H9 (cell line): ENCODE results near the gene LITAF. TPM values are rescaled to one million over a fixed set of nuclear protein-coding genes. Genes with fewer than 3 reads are reported as not detected.
"Not testable (repeated sequence)": the region's sequence is repeated elsewhere in the genome, so short reads cannot be mapped to it uniquely, and the experiment has no call there.

ENCODE experiments used
- DNase-seq: peaks from one replicate; pipeline ENCODE4 v3.0.0-alpha.2; 2017
- H2AFZ ChIP-seq: one replicate; pipeline ENCODE4 v1.6.1; 2013; ENCODE audit warnings: mild to moderate bottlenecking, low read length, control low read depth, moderate library complexity
- H2AK5ac ChIP-seq: 2 replicates; pipeline ENCODE4 v1.6.1; 2013; ENCODE audit warnings: low read length, control low read depth, mixed read lengths; ENCODE audit not compliant: insufficient read length
- H2BK120ac ChIP-seq: one replicate; pipeline ENCODE4 v1.6.1; 2013; ENCODE audit warnings: low read depth, mild to moderate bottlenecking, low read length, control low read depth, inconsistent platforms; ENCODE audit not compliant: poor library complexity, severe bottlenecking
- H2BK12ac ChIP-seq: 2 replicates; pipeline ENCODE4 v1.6.1; 2013; ENCODE audit warnings: low read length, control low read depth, mixed read lengths, low read depth; ENCODE audit not compliant: insufficient read length
- H2BK15ac ChIP-seq: 2 replicates; pipeline ENCODE4 v1.6.1; 2013; ENCODE audit warnings: low read depth, low read length, control low read depth
- H2BK20ac ChIP-seq: one replicate; pipeline ENCODE4 v1.6.1; 2013; ENCODE audit warnings: low read depth, mild to moderate bottlenecking, low read length, control low read depth, inconsistent platforms; ENCODE audit not compliant: poor library complexity, severe bottlenecking
- H2BK5ac ChIP-seq: 2 replicates; pipeline ENCODE4 v1.6.1; 2013; ENCODE audit warnings: low read length, control low read depth, mixed read lengths; ENCODE audit not compliant: insufficient read length
- H3K14ac ChIP-seq: 2 replicates; pipeline ENCODE4 v1.6.1; 2013; ENCODE audit warnings: low read length, control low read depth; ENCODE audit not compliant: insufficient read depth
- H3K18ac ChIP-seq: 2 replicates; pipeline ENCODE4 v1.6.1; 2013; ENCODE audit warnings: low read depth, mild to moderate bottlenecking, mixed read lengths, low read length, control low read depth; ENCODE audit not compliant: insufficient read length
- H3K23ac ChIP-seq: 2 replicates; pipeline ENCODE4 v1.6.1; 2013; ENCODE audit warnings: low read length, control low read depth, mixed read lengths, low read depth; ENCODE audit not compliant: insufficient read length
- H3K23me2 ChIP-seq: 2 replicates; pipeline ENCODE4 v1.6.1; 2013; ENCODE audit warnings: low read depth, mild to moderate bottlenecking, mixed read lengths, low read length, control low read depth; ENCODE audit not compliant: insufficient read length, poor library complexity, severe bottlenecking
- H3K27ac ChIP-seq: 2 replicates; pipeline ENCODE4 v1.5.1; 2013; ENCODE audit warnings: low read length, control low read depth, mixed read lengths, low read depth; ENCODE audit not compliant: insufficient read length
- H3K27me3 ChIP-seq: 2 replicates; pipeline ENCODE4 v1.6.1; 2013; ENCODE audit warnings: low read length, control low read depth, inconsistent platforms; ENCODE audit not compliant: insufficient read depth
- H3K4ac ChIP-seq: 2 replicates; pipeline ENCODE4 v1.6.1; 2013; ENCODE audit warnings: low read depth, mild to moderate bottlenecking, control low read depth, inconsistent platforms, low read length, moderate library complexity
- H3K4me1 ChIP-seq: 2 replicates; pipeline ENCODE4 v1.6.1; 2013; ENCODE audit warnings: low read length, control low read depth, inconsistent platforms; ENCODE audit not compliant: insufficient read depth
- H3K4me2 ChIP-seq: 2 replicates; pipeline ENCODE4 v1.6.1; 2013; ENCODE audit warnings: low read length, control low read depth, mixed read lengths; ENCODE audit not compliant: insufficient read length, insufficient read depth
- H3K56ac ChIP-seq: 2 replicates; pipeline ENCODE4 v1.6.1; 2013; ENCODE audit warnings: low read depth, mild to moderate bottlenecking, mixed read lengths, low read length, control low read depth; ENCODE audit not compliant: insufficient read length
- H3K79me1 ChIP-seq: 2 replicates; pipeline ENCODE4 v1.6.1; 2013; ENCODE audit warnings: low read depth, mild to moderate bottlenecking, moderate library complexity, low read length, control low read depth, inconsistent platforms; ENCODE audit not compliant: insufficient read depth, poor library complexity, severe bottlenecking
- H3K79me2 ChIP-seq: 2 replicates; pipeline ENCODE4 v1.6.1; 2013; ENCODE audit warnings: low read length, control low read depth, inconsistent platforms; ENCODE audit not compliant: insufficient read depth
- H3K9ac ChIP-seq: 2 replicates; pipeline ENCODE4 v1.6.1; 2013; ENCODE audit warnings: low read length, control low read depth, mixed read lengths; ENCODE audit not compliant: insufficient read length; ENCODE audit errors: extremely low read depth
- H3K9me3 ChIP-seq: one replicate; pipeline ENCODE4 v1.6.1; 2013; ENCODE audit warnings: low read depth, low read length, inconsistent platforms; ENCODE audit not compliant: control insufficient read depth
- H3T11ph ChIP-seq: one replicate; pipeline ENCODE4 v1.6.1; 2013; ENCODE audit warnings: mild to moderate bottlenecking, low read length, control low read depth, inconsistent platforms
- H4K20me1 ChIP-seq: one replicate; pipeline ENCODE4 v1.6.1; 2013; ENCODE audit not compliant: control insufficient read depth, insufficient read length, insufficient read depth
- H4K5ac ChIP-seq: 2 replicates; pipeline ENCODE4 v1.6.1; 2013; ENCODE audit warnings: low read depth, mild to moderate bottlenecking, mixed read lengths, low read length, control low read depth; ENCODE audit not compliant: insufficient read length
- H4K8ac ChIP-seq: replicated peaks from 2 replicates; pipeline ENCODE4 v1.6.1; 2013; ENCODE audit warnings: low read length, control low read depth, mixed read lengths, low read depth; ENCODE audit not compliant: insufficient read length
- H4K91ac ChIP-seq: 2 replicates; pipeline ENCODE4 v1.6.1; 2013; ENCODE audit warnings: low read depth, mild to moderate bottlenecking, moderate library complexity, mixed read lengths, low read length, control low read depth; ENCODE audit not compliant: insufficient read length
- H3K27ac Mint-ChIP-seq, 3 experiments: 2 replicates in 2 of 3; 3 replicates in 1 of 3; pipeline ENCODE4 v1.8.0; 2020 to 2021; ENCODE audit warnings: mixed read lengths in 3 of 3, mild to moderate bottlenecking in 1 of 3, moderate library complexity in 1 of 3
- H3K27me3 Mint-ChIP-seq: 2 replicates; pipeline ENCODE4 v1.8.0; 2021; ENCODE audit warnings: low read depth, mild to moderate bottlenecking, moderate library complexity, mixed read lengths
- H3K36me3 Mint-ChIP-seq, 3 experiments: 2 replicates in 2 of 3; 3 replicates in 1 of 3; pipeline ENCODE4 v1.8.0; 2020 to 2021; ENCODE audit warnings: low read depth in 3 of 3, mixed read lengths in 3 of 3; ENCODE audit not compliant: insufficient read depth in 1 of 3
- H3K4me1 Mint-ChIP-seq, 2 experiments: 2 replicates each; pipeline ENCODE4 v1.8.0; 2020; ENCODE audit warnings: mixed read lengths in 2 of 2
- H3K4me3 Mint-ChIP-seq, 2 experiments: 2 replicates in 1 of 2; 3 replicates in 1 of 2; pipeline ENCODE4 v1.8.0; 2020 to 2021; ENCODE audit warnings: mild to moderate bottlenecking in 2 of 2, mixed read lengths in 2 of 2, moderate library complexity in 1 of 2
- H3K9me3 Mint-ChIP-seq, 2 experiments: 2 replicates in 1 of 2; 3 replicates in 1 of 2; pipeline ENCODE4 v1.8.0; 2020; ENCODE audit warnings: mild to moderate bottlenecking in 2 of 2, mixed read lengths in 2 of 2, moderate library complexity in 1 of 2
- WGBS: extraction: QIAGEN DNeasy Blood & Tissue Kit; methylation state at CpG from one replicate; pipeline ENCODE4 v1.1.7; 2013; ENCODE audit warnings: missing lambda C conversion rate, low lambda C conversion rate, mixed read lengths; ENCODE audit not compliant: insufficient read length; ENCODE audit errors: extremely low coverage; 5-methylcytosine and 5-hydroxymethylcytosine counted together
- total RNA-seq: library from RNA; stranded (reverse); gene quantifications from 2 replicates; pipeline ENCODE4 v1.2.1, GENCODE V29; 2021

Gene LITAF
- total RNA-seq, 1 experiment from 2014 or later: 249 TPM

DNA sequence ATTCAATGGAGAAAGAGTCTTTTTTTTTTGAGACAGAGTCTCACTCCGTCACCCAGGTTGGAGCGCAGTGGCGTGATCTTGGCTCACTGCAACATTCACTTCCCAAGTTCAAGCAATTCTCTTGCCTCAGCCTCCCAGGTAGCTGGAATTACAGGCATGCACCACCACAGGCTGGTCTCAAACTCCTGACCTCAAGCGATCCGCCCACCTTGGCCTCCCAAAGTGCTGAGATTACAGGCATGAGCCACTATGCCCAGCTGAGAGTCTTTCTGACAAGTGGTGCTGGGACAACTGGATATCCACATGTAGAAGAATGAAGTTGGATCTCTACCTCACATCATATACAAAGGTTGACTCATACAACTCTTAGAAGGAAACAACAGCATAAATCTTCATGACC is 4.9 kb upstream of the LITAF start:
- not testable (repeated sequence) for H3K4me1 ChIP-seq, H3K79me2 ChIP-seq, H3K23ac ChIP-seq, H3K9ac ChIP-seq, H4K91ac ChIP-seq, H2BK15ac ChIP-seq, H3K27ac Mint-ChIP-seq, H2AFZ ChIP-seq, H3K79me1 ChIP-seq, H3K27ac ChIP-seq, H4K20me1 ChIP-seq, H3T11ph ChIP-seq, H3K56ac ChIP-seq, H2BK20ac ChIP-seq, H2AK5ac ChIP-seq, H3K27me3 Mint-ChIP-seq, H3K27me3 ChIP-seq, H3K14ac ChIP-seq, H3K9me3 ChIP-seq, H3K18ac ChIP-seq, H2BK5ac ChIP-seq, DNase-seq, H3K4me2 ChIP-seq, H3K4ac ChIP-seq, H4K8ac ChIP-seq, H3K4me3 Mint-ChIP-seq, H2BK120ac ChIP-seq, H4K5ac ChIP-seq, H3K36me3 Mint-ChIP-seq, H3K23me2 ChIP-seq, H2BK12ac ChIP-seq, H3K9me3 Mint-ChIP-seq
- no CpG with 5 or more reads among the region's 5 CpGs for WGBS
- peaks cover 23 to 26% of the 10 kb centered on the region in 2 experiments for H3K4me1 Mint-ChIP-seq
